Measurements from ENCODE around the gene PHC3.
"Not testable (repeated sequence)": the region's sequence is repeated elsewhere in the genome, so short reads cannot be mapped to it uniquely, and the experiment has no call there.

PHC3 gene

GRCh38 chr3:170151536-170151935, 30.0 kb downstream of the PHC3 start:
- Histone ChIP-seq H3K9me3 (replicated peaks; ENCODE audit: low read length) (no peaks in the 10 kb centered on the region), H3K27me3 (ENCODE audit: control insufficient read depth, insufficient read depth, low read length) (no peaks in the 10 kb centered on the region), H3K4me1 (ENCODE audit: control insufficient read depth, insufficient read depth, low read length) (peaks cover 26% of the 10 kb centered on the region), H3K4me2 (ENCODE audit: low read length) (no peak overlapping the region), H3K9ac (ENCODE audit: low read depth, low read length) (no peak overlapping the region), H3K36me3 (ENCODE audit: insufficient read depth, low read length) (peaks cover 16% of the 10 kb centered on the region), H3K4me3 (ENCODE audit: low read length) (no peak overlapping the region)

GRCh38 chr3:170149016-170149415, 32.5 kb downstream of the PHC3 start:
- H3K36me3 ChIP-seq (ENCODE audit: insufficient read depth, low read length) = peaks cover 23% of the 10 kb centered on the region
- H3K4me3 ChIP-seq (ENCODE audit: low read length) = no peak overlapping the region
- no peak overlapping the region for H3K4me2 ChIP-seq (ENCODE audit: low read length)
- H3K9me3 ChIP-seq (replicated peaks; ENCODE audit: low read length) = no peaks in the 10 kb centered on the region
- H3K4me1 ChIP-seq (ENCODE audit: control insufficient read depth, insufficient read depth, low read length) = peaks cover 13% of the 10 kb centered on the region
- no peak overlapping the region for H3K9ac ChIP-seq (ENCODE audit: low read depth, low read length)
- no peaks in the 10 kb centered on the region for H3K27me3 ChIP-seq (ENCODE audit: control insufficient read depth, insufficient read depth, low read length)

- Histone ChIP-seq H3K9me3 (replicated peaks; ENCODE audit: low read length) (no peaks in the 10 kb centered on the region), H3K4me1 (ENCODE audit: control insufficient read depth, insufficient read depth, low read length) (no peaks in the 10 kb centered on the region), H3K9ac (ENCODE audit: low read depth, low read length) (no peak overlapping the region), H3K27me3 (ENCODE audit: control insufficient read depth, insufficient read depth, low read length) (no peaks in the 10 kb centered on the region), H3K4me2 (ENCODE audit: low read length) (no peak overlapping the region), H3K36me3 (ENCODE audit: insufficient read depth, low read length) (peaks cover 35% of the 10 kb centered on the region), H3K4me3 (ENCODE audit: low read length) (no peak overlapping the region)
Observed at GRCh38 chr3:170145278-170145677, 36.3 kb downstream of the PHC3 start.

GRCh38 chr3:170144437-170144843, 37.1 kb downstream of the PHC3 start:
- Histone ChIP-seq H3K9ac (ENCODE audit: low read depth, low read length) (no peak overlapping the region), H3K36me3 (ENCODE audit: insufficient read depth, low read length) (peaks cover 30% of the 10 kb centered on the region), H3K4me1 (ENCODE audit: control insufficient read depth, insufficient read depth, low read length) (no peaks in the 10 kb centered on the region), H3K4me2 (ENCODE audit: low read length) (no peak overlapping the region), H3K27me3 (ENCODE audit: control insufficient read depth, insufficient read depth, low read length) (no peaks in the 10 kb centered on the region), H3K9me3 (replicated peaks; ENCODE audit: low read length) (no peaks in the 10 kb centered on the region), H3K4me3 (ENCODE audit: low read length) (no peak overlapping the region)

- no peaks in the 10 kb centered on the region for H3K4me1 ChIP-seq (ENCODE audit: control insufficient read depth, insufficient read depth, low read length)
- no peaks in the 10 kb centered on the region for H3K27me3 ChIP-seq (ENCODE audit: control insufficient read depth, insufficient read depth, low read length)
- peaks cover 28% of the 10 kb centered on the region for H3K36me3 ChIP-seq (ENCODE audit: insufficient read depth, low read length)
- no peaks in the 10 kb centered on the region for H3K9me3 ChIP-seq (replicated peaks; ENCODE audit: low read length)
- H3K4me2 ChIP-seq (ENCODE audit: low read length) = no peak overlapping the region
- no peak overlapping the region for H3K4me3 ChIP-seq (ENCODE audit: low read length)
- H3K9ac ChIP-seq (ENCODE audit: low read depth, low read length) = no peak overlapping the region
Observed at GRCh38 chr3:170142373-170142772, 39.2 kb downstream of the PHC3 start.

- H3K9me3 ChIP-seq (replicated peaks; ENCODE audit: low read length) = no peaks in the 10 kb centered on the region
- H3K27me3 ChIP-seq (ENCODE audit: control insufficient read depth, insufficient read depth, low read length) = no peaks in the 10 kb centered on the region
- no peak overlapping the region for H3K9ac ChIP-seq (ENCODE audit: low read depth, low read length)
- no peak overlapping the region for H3K4me3 ChIP-seq (ENCODE audit: low read length)
- no peaks in the 10 kb centered on the region for H3K4me1 ChIP-seq (ENCODE audit: control insufficient read depth, insufficient read depth, low read length)
- peaks cover 42% of the 10 kb centered on the region for H3K36me3 ChIP-seq (ENCODE audit: insufficient read depth, low read length)
- H3K4me2 ChIP-seq (ENCODE audit: low read length) = no peak overlapping the region
Observed at GRCh38 chr3:170137986-170138385, 43.5 kb downstream of the PHC3 start.

- H3K4me2 ChIP-seq (ENCODE audit: low read length) = no peak overlapping the region
- H3K4me1 ChIP-seq (ENCODE audit: control insufficient read depth, insufficient read depth, low read length) = no peaks in the 10 kb centered on the region
- H3K27me3 ChIP-seq (ENCODE audit: control insufficient read depth, insufficient read depth, low read length) = no peaks in the 10 kb centered on the region
- no peak overlapping the region for H3K4me3 ChIP-seq (ENCODE audit: low read length)
- peaks cover 51% of the 10 kb centered on the region for H3K36me3 ChIP-seq (ENCODE audit: insufficient read depth, low read length)
- no peak overlapping the region for H3K9ac ChIP-seq (ENCODE audit: low read depth, low read length)
- H3K9me3 ChIP-seq (replicated peaks; ENCODE audit: low read length) = no peaks in the 10 kb centered on the region
Observed at GRCh38 chr3:170132335-170132734, 49.2 kb downstream of the PHC3 start.

- Histone ChIP-seq H3K27me3 (ENCODE audit: control insufficient read depth, insufficient read depth, low read length) (no peaks in the 10 kb centered on the region), H3K4me3 (ENCODE audit: low read length) (no peak overlapping the region), H3K4me1 (ENCODE audit: control insufficient read depth, insufficient read depth, low read length) (no peaks in the 10 kb centered on the region), H3K36me3 (ENCODE audit: insufficient read depth, low read length) (peaks cover 41% of the 10 kb centered on the region), H3K9ac (ENCODE audit: low read depth, low read length) (no peak overlapping the region), H3K4me2 (ENCODE audit: low read length) (no peak overlapping the region), H3K9me3 (replicated peaks; ENCODE audit: low read length) (no peaks in the 10 kb centered on the region)
Observed at GRCh38 chr3:170130532-170130931, 51.0 kb downstream of the PHC3 start.

- Histone ChIP-seq H3K9me3 (replicated peaks; ENCODE audit: low read length) (no peaks in the 10 kb centered on the region), H3K36me3 (ENCODE audit: insufficient read depth, low read length) (peaks cover 31% of the 10 kb centered on the region), H3K4me1 (ENCODE audit: control insufficient read depth, insufficient read depth, low read length) (no peaks in the 10 kb centered on the region), H3K4me2 (ENCODE audit: low read length) (no peak overlapping the region), H3K4me3 (ENCODE audit: low read length) (no peak overlapping the region), H3K27me3 (ENCODE audit: control insufficient read depth, insufficient read depth, low read length) (no peaks in the 10 kb centered on the region), H3K9ac (ENCODE audit: low read depth, low read length) (no peak overlapping the region)
Observed at GRCh38 chr3:170128977-170129431, 52.5 kb downstream of the PHC3 start.

- peaks cover 26% of the 10 kb centered on the region for H3K36me3 ChIP-seq (ENCODE audit: insufficient read depth, low read length)
- H3K9ac ChIP-seq (ENCODE audit: low read depth, low read length) = no peak overlapping the region
Observed at GRCh38 chr3:170128259-170128976, 53.1 kb downstream of the PHC3 start.

GRCh38 chr3:170117134-170117533, 64.4 kb downstream of the PHC3 start:
- no peaks in the 10 kb centered on the region for H3K4me1 ChIP-seq (ENCODE audit: control insufficient read depth, insufficient read depth, low read length)
- H3K9me3 ChIP-seq (replicated peaks; ENCODE audit: low read length) = no peaks in the 10 kb centered on the region
- peaks cover 59% of the 10 kb centered on the region for H3K36me3 ChIP-seq (ENCODE audit: insufficient read depth, low read length)
- no peak overlapping the region for H3K4me3 ChIP-seq (ENCODE audit: low read length)
- no peaks in the 10 kb centered on the region for H3K27me3 ChIP-seq (ENCODE audit: control insufficient read depth, insufficient read depth, low read length)
- no peak overlapping the region for H3K9ac ChIP-seq (ENCODE audit: low read depth, low read length)
- H3K4me2 ChIP-seq (ENCODE audit: low read length) = no peak overlapping the region

More at GRCh38 chr3:170128259-170128976, 53.1 kb downstream of the PHC3 start:
- Histone ChIP-seq H3K4me1 (ENCODE audit: control insufficient read depth, insufficient read depth, low read length) (no peaks in the 10 kb centered on the region), H3K4me2 (ENCODE audit: low read length) (no peak overlapping the region), H3K27me3 (ENCODE audit: control insufficient read depth, insufficient read depth, low read length) (no peaks in the 10 kb centered on the region), H3K4me3 (ENCODE audit: low read length) (no peak overlapping the region), H3K9me3 (replicated peaks; ENCODE audit: low read length) (no peaks in the 10 kb centered on the region)

- peaks cover 55% of the 10 kb centered on the region for H3K36me3 ChIP-seq (ENCODE audit: insufficient read depth, low read length)
- not testable (repeated sequence) for H3K4me2 ChIP-seq (ENCODE audit: low read length); H3K4me1 ChIP-seq (ENCODE audit: control insufficient read depth, insufficient read depth, low read length); H3K9me3 ChIP-seq (replicated peaks; ENCODE audit: low read length); H3K4me3 ChIP-seq (ENCODE audit: low read length); H3K9ac ChIP-seq (ENCODE audit: low read depth, low read length); H3K27me3 ChIP-seq (ENCODE audit: control insufficient read depth, insufficient read depth, low read length)
Observed at GRCh38 chr3:170114165-170114564, 67.4 kb downstream of the PHC3 start.
